Occipital lobe (tissue), 2 donors: ENCODE data around the gene TBL1X. TPM values are rescaled to one million over a fixed set of nuclear protein-coding genes. Genes with fewer than 3 reads are reported as not detected.
A peak's percentile ranks its signal among the peaks of the same experiment; 100 is the strongest.
"Not testable (repeated sequence)": the region's sequence is repeated elsewhere in the genome, so short reads cannot be mapped to it uniquely, and the experiment has no call there.

ENCODE experiments used
- DNase-seq: peaks from one replicate; lab custom pipeline; 2025; lab: John Stamatoyannopoulos, UW
- total RNA-seq: library from RNA; depleted of rRNA; stranded (reverse); fragments of >200 nt; gene quantifications from one replicate; pipeline ENCODE4 v1.2.3, GENCODE V29; 2014

The TBL1X gene
- total RNA-seq, 1 donor from 2014 or later = 2.8 TPM

DNA sequence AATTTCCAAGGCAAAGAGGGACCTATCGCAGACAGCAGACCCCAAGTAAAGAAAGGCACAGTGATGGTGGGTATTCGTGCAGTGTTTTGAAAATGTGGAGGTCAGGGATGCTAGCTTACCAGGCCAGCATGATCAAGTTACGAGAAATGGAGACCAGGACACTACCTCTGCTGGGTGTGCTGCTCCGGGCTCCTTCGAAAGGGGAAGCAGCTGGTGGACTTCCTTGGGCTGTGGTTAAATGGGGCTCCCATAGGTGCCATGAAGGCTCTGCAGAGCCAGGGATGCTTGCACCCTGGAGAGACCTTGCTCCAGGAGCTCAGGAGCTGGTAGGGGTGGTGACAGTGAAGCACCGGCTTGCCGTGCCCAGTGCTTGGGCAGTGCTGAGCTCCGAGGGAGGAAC lies 68.8 kb downstream of the TBL1X start:
- no peak for DNase-seq

DNA sequence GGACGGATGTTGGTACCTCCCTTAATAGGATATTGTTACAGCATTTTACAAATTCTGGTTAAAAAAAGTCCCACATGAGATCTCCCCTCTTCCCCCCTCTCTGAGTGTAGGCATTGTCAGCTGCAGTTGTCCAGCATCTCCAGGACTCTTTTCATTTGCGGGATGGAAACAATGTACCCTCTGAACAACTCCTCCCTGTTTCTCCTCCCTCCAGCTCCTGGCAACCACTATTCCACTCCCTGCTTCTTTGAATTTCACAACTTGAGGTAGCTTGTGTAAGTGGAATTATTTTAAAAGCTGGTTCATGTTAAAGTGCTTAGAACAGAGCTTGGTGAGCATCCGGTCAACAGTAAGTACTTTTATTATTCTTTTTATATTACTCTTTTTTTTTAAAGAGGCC lies 69.8 kb downstream of the TBL1X start:
- DNase-seq = no peak

GRCh38 chrX:9535101-9535500 lies 70.2 kb downstream of the TBL1X start:
- DNase-seq = no peak

DNA sequence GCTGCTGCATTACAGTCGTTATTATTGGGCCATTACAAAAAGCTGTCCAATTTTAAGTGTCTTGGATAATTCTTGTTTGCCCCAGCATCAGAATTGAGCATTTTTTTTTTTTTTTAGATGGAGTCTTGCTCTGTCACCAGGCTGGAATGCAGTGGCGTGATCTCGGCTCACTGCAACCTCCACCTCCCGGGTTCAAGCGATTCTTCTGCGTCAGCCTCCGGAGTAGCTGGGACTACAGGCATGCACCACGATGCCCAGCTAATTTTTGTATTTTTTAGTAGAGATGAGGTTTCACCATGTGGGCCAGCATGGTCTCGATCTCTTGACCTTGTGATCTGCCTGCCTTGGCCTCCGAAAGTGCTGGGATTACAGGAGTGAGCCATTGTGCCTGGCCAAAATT lies 71.3 kb downstream of the TBL1X start:
- DNase-seq = not testable (repeated sequence)

- DNase-seq = no peak
These were observed 72.9 kb downstream of the TBL1X start for GRCh38 chrX:9537781-9538180.

- DNase-seq = no peak
These were observed 73.7 kb downstream of the TBL1X start for GRCh38 chrX:9538544-9539045.

GRCh38 chrX:9539605-9540387 lies 74.9 kb downstream of the TBL1X start:
- no peak for DNase-seq

- DNase-seq = no peak
These were observed 77.4 kb downstream of the TBL1X start for GRCh38 chrX:9542106-9542760.

DNA sequence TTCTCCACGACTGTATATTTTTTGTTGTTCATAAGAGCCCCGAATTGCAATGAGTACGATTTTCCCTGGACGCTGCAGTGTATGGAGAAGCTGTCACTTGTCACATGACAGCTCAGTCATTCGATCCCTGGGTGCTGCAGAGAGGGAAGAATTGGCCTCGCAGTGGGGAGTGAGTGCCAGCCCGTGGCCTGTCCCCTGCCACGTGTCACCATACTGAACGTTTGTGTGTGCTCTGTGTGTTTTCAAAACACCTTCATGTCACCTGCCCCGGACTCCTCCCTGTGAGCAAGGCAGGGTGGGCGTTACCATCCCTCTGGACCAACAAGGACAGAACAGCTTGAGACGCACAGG lies 77.9 kb downstream of the TBL1X start:
- no peak for DNase-seq

DNA sequence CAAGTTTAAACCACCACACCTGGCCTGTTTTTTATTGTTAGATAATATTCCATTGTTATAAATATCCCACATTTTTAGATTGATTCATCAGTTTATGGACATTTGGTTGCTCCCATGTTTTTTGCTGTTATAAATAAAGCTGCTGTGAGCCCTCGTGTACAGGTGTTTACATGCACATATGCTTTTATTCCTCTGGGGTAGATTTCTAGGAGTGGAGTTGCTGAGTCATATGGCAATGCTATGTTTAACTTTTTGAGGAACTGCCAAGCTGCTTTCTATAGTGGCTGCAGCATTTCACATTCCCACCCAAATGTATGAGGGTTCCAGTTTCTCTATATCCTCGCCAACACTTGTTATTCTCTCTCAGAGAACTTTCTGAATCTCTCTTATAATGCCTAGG lies 90.5 kb downstream of the TBL1X start:
- DNase-seq = no peak

GRCh38 chrX:9557091-9557490 lies 92.2 kb downstream of the TBL1X start:
- no peak for DNase-seq

DNA sequence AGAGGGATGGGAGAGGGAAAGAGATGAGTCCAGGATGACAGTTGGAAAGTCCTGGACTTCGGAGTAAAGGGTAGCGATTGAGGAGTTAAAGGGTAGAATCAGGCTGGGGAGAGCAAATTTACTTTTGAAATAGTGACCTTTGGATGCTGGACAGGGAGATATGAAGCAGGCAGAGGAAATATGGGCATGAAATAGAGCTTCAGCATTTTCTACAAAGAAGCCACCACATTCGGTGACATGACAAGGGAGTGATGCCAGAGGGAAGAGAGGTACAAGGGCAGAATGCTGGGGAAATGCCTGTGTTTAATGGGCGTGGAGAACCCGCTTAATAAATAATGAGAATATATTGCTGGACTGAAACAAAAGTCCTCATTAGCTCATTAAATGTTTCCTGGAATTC lies 92.7 kb downstream of the TBL1X start:
- no peak for DNase-seq

DNA sequence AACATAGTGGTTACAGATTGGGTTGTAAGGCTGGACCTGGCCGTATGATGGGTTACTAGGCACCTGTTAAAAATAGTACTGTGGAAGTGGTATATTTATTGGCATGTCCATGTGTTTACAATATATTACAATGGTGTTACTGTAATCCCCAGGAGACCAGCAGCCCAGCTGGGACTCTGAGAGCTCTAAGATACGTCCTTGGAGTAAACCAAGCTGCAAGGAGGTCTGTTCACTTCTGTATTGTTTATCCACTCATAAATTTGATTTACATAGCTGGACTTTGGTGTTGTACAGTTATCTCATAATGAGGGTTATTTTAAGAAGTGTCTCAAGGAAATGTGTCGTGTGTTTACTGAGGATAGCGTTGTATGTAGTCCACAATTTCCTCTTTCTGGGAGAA lies 93.8 kb downstream of the TBL1X start:
- no peak for DNase-seq

GRCh38 chrX:9560219-9560618 lies 95.4 kb downstream of the TBL1X start:
- DNase-seq = no peak

GRCh38 chrX:9561199-9561598 lies 96.3 kb downstream of the TBL1X start:
- no peak for DNase-seq

DNA sequence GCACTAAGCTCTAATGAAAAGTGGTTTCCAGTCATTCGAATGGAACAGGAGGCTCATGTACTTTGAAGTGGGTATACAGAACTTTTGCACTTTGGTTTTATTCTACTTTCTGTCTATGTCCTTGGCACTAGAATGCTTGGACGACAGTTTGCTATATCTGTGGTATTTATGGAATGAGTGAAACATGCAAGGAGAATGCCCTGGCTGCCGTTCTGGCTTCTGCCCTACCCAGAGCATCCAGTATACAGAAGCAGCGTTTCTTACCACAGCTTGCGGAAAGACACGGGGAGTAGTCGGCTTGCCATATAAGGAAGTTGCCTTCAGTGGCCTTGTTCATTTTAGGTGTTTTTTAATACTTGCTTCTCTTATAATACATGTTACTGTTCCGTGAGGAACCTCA lies 98.0 kb downstream of the TBL1X start:
- DNase-seq = no peak

DNA sequence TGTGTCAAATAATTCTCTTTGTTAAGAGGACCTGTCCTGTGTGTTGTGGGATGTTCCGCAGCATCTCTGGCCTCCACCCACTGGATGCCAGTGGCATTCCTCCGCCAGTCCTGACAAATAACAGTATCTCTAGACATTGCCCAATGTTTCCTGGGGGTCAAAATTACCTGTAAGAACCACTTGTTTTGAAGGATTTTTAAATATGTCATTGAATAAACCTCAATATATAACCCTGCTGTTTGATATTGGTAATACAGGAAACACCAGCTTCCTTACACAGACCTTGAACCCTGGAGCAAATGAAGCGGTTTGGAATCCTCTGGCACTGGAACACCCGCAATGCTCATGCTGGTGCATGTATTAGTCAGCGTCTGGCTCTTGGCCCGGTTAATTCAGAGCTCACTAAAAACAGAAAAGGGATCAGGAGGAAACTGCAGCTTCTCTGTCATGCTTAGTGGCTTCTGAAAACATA lies 101.3 kb downstream of the TBL1X start:
- peak; percentile 6 for DNase-seq

- DNase-seq = no peak
These were observed 105.0 kb downstream of the TBL1X start for GRCh38 chrX:9569876-9570301.

DNA sequence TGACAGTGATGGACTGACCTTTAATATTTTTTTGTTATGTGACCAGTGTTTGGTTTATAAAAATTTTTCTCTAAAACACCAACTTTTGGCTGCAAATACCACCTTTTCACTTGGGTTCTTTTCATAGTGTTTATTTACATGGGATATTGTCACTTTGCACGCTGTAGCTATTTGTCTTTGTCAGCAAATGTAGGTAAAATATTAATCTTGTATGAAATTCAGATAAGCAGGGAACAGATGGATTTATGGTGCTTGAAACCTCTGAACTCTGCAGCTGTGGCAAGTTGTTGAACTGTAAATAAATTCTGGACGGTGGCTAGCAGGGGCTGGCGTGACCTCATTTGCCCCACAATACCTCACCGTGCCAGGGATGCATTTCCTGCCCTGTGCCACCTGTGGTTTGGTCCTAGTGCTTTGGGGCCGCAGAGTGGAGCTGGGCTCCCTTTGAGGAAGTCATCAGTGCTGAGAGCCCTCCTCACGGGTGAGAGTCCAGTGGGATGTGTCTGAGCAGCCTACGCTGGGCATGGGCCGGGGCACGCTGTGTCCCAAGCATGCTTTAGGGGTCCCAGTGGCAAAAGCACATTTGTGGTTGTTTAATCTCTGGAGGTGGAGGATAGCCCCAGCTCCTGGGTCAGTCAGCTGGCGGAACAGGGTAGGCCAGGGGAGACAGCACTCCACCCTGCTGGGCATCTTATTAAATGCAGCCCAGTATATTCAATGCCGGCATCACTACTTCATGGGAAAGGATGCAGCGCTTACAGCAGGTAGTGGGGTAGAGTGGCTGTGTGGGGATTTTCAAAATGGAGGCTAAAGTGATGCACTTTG lies 108.6 kb downstream of the TBL1X start:
- no peak for DNase-seq

GRCh38 chrX:9576059-9576458 lies 111.2 kb downstream of the TBL1X start:
- no peak for DNase-seq

DNA sequence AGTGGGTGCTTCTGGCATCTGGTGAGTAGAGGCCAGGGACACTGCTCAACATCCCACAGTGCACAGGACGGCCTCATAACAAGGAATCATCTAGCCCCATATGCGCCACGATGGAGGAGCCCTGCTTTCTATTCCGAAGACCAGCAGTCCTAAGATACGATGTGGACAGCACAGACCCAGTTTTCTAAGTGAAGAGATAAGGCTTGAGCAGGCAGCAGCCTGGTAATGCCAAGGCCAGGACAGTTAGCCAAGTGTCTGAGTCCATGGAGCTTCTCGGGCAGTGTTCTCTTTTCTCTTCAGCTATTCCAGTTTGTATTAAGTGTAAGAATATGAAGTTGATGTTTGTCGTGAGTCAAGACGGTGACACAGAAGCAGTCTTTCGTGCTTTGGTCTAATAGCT lies 112.7 kb downstream of the TBL1X start:
- DNase-seq = no peak
